ENCODE data around the gene EGFLAM. TPM values are rescaled to one million over a fixed set of nuclear protein-coding genes. Genes with fewer than 3 reads are reported as not detected.

EGFLAM gene
- total RNA-seq, 1 donor from 2014 or later: 0.12 TPM

GRCh38 chr5:38506302-38506701 lies 247.9 kb downstream of the EGFLAM start:
- no peak overlapping the region for H3K27ac Mint-ChIP-seq (ENCODE audit: unreplicated experiment)
- H3K27me3 Mint-ChIP-seq (ENCODE audit: low read depth): no peaks in the 10 kb centered on the region
- no peaks in the 10 kb centered on the region for H3K36me3 Mint-ChIP-seq (ENCODE audit: low read depth)
- peaks cover 11% of the 10 kb centered on the region for H3K4me1 Mint-ChIP-seq (ENCODE audit: low read depth)
- no peak for DNase-seq (ENCODE audit: low spot score)
- no peak for TF ChIP-seq CTCF (IDR thresholded peaks at IDR 0.05)
- no peak overlapping the region for H3K4me3 Mint-ChIP-seq (ENCODE audit: unreplicated experiment)
- no peaks in the 10 kb centered on the region for H3K9me3 Mint-ChIP-seq (ENCODE audit: low read depth)

DNA sequence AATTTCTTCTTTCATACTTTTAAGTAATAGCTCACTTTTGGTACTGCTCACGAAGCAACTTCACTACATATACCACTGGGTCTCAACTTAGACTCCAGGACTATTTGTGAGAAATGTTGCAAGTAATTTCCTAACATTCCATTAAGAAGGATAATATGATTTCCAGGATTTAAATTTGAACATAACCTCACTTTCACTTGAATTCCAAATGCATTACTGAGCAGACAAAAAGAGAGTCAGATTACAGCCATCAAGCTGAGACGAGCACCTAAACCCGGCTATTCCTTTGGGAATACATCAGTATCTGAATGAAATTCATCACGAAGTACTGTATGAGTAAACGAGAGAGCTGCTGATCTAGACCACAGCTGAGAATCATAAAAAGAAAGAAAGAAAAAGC lies 250.8 kb downstream of the EGFLAM start:
- Mint-ChIP-seq H3K4me1 (ENCODE audit: low read depth) (peaks cover 11% of the 10 kb centered on the region), H3K27me3 (ENCODE audit: low read depth) (no peaks in the 10 kb centered on the region), H3K27ac (ENCODE audit: unreplicated experiment) (peak overlapping the region; percentile 75), H3K4me3 (ENCODE audit: unreplicated experiment) (no peak overlapping the region), H3K9me3 (ENCODE audit: low read depth) (no peaks in the 10 kb centered on the region), H3K36me3 (ENCODE audit: low read depth) (no peaks in the 10 kb centered on the region)
- no peak for TF ChIP-seq CTCF (IDR thresholded peaks at IDR 0.05)
- DNase-seq (ENCODE audit: low spot score): no peak
